Measurements from ENCODE around the gene ATL3.
A peak's percentile ranks its signal among the peaks of the same experiment; 100 is the strongest.

ATL3 gene

GRCh38 chr11:63681321-63682065 is 10.3 kb upstream of the ATL3 start, which contains the start of gene RTN3:
TSS of gene RTN3 (plus strand) at chr11:63681500. CDS start at chr11:63681637, 137 bp downstream.
- Histone ChIP-seq H3K9me3 (ENCODE audit: severe bottlenecking) (no peaks in the 10 kb centered on the region), H3K4me1 (ENCODE audit: insufficient read depth, poor library complexity, severe bottlenecking) (peaks cover 12% of the 10 kb centered on the region), H3K36me3 (ENCODE audit: low read depth) (peaks cover 9% of the 10 kb centered on the region; the same call in 1 of the 2 replicates), H3K27ac (ENCODE audit: poor library complexity, severe bottlenecking) (peak within 1 kb of the TSS; percentile 68), H3K4me3 (ENCODE audit: severe bottlenecking) (peak within 1 kb of the TSS; percentile 89), H3K27me3 (ENCODE audit: insufficient read depth, poor library complexity, severe bottlenecking) (no peaks in the 10 kb centered on the region)
- no peak for TF ChIP-seq CTCF (IDR thresholded peaks at IDR 0.05; ENCODE audit: poor library complexity, severe bottlenecking)
- ATAC-seq (ENCODE audit: low read depth) (peak; percentile 87), DNase-seq (ENCODE audit: low spot score) (peak; percentile 93)

- peak; percentile 10 for ATAC-seq (ENCODE audit: low read depth)
These were observed 9.7 kb upstream of the ATL3 start for GRCh38 chr11:63680834-63681320.

GRCh38 chr11:63673579-63673978 is 2.4 kb upstream of the ATL3 start:
- peaks cover 26% of the 10 kb centered on the region for H3K4me1 ChIP-seq (ENCODE audit: insufficient read depth, poor library complexity, severe bottlenecking)
- no peak overlapping the region for H3K27ac ChIP-seq (ENCODE audit: poor library complexity, severe bottlenecking)
- no peaks in the 10 kb centered on the region for H3K9me3 ChIP-seq (ENCODE audit: severe bottlenecking)
- H3K36me3 ChIP-seq (ENCODE audit: low read depth) = peaks cover 14% of the 10 kb centered on the region; the same call in 1 of the 2 replicates
- DNase-seq (ENCODE audit: low spot score) = no peak
- H3K27me3 ChIP-seq (ENCODE audit: insufficient read depth, poor library complexity, severe bottlenecking) = no peaks in the 10 kb centered on the region
- ATAC-seq (ENCODE audit: low read depth) = no peak
- TF ChIP-seq CTCF (IDR thresholded peaks at IDR 0.05; ENCODE audit: poor library complexity, severe bottlenecking) = no peak
- H3K4me3 ChIP-seq (ENCODE audit: severe bottlenecking) = no peak overlapping the region

More at GRCh38 chr11:63680834-63681320, 9.7 kb upstream of the ATL3 start:
- Histone ChIP-seq H3K27me3 (ENCODE audit: insufficient read depth, poor library complexity, severe bottlenecking) (no peaks in the 10 kb centered on the region), H3K4me3 (ENCODE audit: severe bottlenecking) (peak overlapping the region; percentile 89), H3K27ac (ENCODE audit: poor library complexity, severe bottlenecking) (peak overlapping the region; percentile 68), H3K9me3 (ENCODE audit: severe bottlenecking) (no peaks in the 10 kb centered on the region), H3K4me1 (ENCODE audit: insufficient read depth, poor library complexity, severe bottlenecking) (peaks cover 12% of the 10 kb centered on the region), H3K36me3 (ENCODE audit: low read depth) (peaks cover 9% of the 10 kb centered on the region; the same call in 1 of the 2 replicates)
- DNase-seq (ENCODE audit: low spot score) = no peak
- TF ChIP-seq CTCF (IDR thresholded peaks at IDR 0.05; ENCODE audit: poor library complexity, severe bottlenecking) = no peak

- peaks cover 30% of the 10 kb centered on the region for H3K4me1 ChIP-seq (ENCODE audit: insufficient read depth, poor library complexity, severe bottlenecking)
- no peak for TF ChIP-seq CTCF (IDR thresholded peaks at IDR 0.05; ENCODE audit: poor library complexity, severe bottlenecking)
- no peak for ATAC-seq (ENCODE audit: low read depth)
- H3K9me3 ChIP-seq (ENCODE audit: severe bottlenecking) = no peaks in the 10 kb centered on the region
- no peak for DNase-seq (ENCODE audit: low spot score)
- H3K36me3 ChIP-seq (ENCODE audit: low read depth) = peaks cover 14% of the 10 kb centered on the region; the same call in 1 of the 2 replicates
- no peak overlapping the region for H3K4me3 ChIP-seq (ENCODE audit: severe bottlenecking)
- no peaks in the 10 kb centered on the region for H3K27me3 ChIP-seq (ENCODE audit: insufficient read depth, poor library complexity, severe bottlenecking)
- peak overlapping the region; percentile 1 for H3K27ac ChIP-seq (ENCODE audit: poor library complexity, severe bottlenecking)
These were observed 1.9 kb upstream of the ATL3 start for GRCh38 chr11:63672936-63673539.
